Muscle of back (tissue), 11 donors: ENCODE data around the gene NLRP12. TPM values are rescaled to one million over a fixed set of nuclear protein-coding genes. Genes with fewer than 3 reads are reported as not detected.
"Not testable (repeated sequence)": the region's sequence is repeated elsewhere in the genome, so short reads cannot be mapped to it uniquely, and the experiment has no call there.

ENCODE experiments used
- DNase-seq, 3 donors: peaks; one replicate each; pipeline versions ENCODE4 v3.0.0 to v3.0.0-alpha.2; 2013
- polyA plus RNA-seq, 10 donors: library from polyadenylated mRNA; unstranded; fragments of 120-200 nt; gene quantifications; one replicate each; pipeline ENCODE4 v1.2.1, GENCODE V29; 2013; ENCODE audit not compliant: insufficient read length in 10 of 10

The NLRP12 gene
- polyA plus RNA-seq, 10 donors: 0.19 to 0.62 (median 0.29) TPM

DNA sequence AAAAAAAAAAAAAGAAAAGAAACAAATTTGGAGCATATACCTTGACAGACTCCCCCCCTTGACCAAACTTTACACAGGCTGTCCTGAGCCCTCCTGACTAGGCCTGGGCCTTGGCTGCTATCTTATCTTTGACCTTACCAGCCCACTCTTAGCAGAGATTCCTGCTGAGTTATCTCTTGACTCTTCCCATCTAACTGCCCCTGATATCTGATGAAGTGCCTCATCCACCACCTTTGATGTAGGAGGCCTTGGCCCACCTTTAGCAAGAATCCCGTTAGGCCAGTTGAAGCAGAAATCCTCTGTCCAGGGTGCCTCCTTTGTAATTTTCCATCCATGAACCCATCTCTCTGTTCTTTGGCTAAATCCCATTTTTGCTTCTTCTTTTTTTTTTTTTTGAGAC is 43.6 kb downstream of the NLRP12 start:
- no peak for DNase-seq

DNA sequence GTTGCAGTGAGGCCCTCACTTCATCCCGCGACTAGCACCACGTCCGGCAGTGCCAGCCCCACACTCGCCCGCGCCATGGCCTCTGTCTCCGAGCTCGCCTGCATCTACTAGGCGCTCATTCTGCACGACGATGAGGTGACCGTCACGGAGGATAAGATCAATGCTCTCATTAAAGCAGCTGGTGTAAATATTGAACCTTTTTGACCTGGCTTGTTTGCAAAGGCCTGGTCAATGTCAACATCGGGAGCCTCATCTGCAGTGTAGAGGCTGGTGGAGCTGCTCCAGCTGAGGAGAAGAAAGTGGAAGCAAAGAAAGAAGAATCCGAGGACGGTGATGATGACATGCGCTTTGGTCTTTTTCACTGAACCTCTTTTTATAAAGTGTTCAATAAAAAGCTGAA is 48.6 kb downstream of the NLRP12 start:
- DNase-seq: no peak

DNA sequence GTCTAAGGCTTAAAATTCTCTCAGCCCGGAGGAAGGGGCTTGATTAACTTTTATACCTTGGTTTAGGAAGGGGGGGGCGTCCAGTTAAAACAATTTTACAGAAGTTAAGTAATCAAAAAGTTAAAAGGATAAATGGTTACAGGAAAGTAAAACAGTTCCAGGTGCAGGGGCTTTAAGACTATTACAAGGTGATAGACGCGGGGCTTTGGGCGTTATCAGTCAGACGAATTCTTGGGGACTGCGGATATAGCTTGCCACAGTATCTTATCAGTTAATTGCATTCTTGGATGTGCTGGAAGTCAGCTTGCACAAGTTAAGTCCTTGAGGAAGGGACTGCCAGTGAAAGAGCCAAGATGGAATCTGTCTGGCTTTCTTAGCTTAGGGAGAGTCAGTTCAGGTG is 49.6 kb downstream of the NLRP12 start:
- not testable (repeated sequence) for DNase-seq

DNA sequence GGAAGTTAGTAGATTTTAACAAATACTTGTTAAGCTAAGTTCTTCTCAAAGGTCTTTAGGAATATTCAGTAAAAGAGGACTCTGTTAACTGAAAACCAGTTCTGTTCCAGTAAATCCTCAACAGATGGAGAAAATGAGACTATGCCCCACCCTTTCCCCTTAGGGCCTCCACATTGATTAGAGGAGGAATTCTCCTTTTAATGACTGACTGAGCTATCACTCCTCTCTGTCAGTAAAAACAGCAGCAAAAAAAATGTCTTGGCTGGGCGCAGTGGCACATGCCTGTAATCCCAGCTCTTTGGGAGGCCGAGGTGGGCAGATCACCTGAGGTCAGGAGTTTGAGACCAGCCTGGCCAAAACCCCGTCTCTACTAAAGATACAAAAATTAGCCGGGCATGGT is 50.1 kb downstream of the NLRP12 start:
- no peak for DNase-seq

DNA sequence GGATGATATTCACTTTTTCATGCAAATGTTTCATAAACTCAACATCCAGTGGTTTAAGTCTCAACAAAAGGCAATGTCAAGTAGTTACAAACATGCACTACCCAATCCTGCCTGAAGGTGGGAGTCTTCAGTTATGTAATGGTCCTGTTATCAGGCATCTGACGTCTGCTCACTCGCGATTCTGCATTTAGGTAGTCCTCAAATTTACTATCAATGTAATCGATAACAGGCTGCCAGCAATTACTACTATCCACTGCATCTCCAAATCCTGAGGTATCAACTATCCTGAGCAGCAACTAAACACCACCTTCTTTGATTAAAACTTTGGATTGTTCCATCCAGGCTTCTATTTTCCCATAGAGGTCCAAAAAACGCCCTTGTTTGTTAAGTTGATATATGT is 51.2 kb downstream of the NLRP12 start:
- DNase-seq: peak; percentile 30 to 57 (median 33)

DNA sequence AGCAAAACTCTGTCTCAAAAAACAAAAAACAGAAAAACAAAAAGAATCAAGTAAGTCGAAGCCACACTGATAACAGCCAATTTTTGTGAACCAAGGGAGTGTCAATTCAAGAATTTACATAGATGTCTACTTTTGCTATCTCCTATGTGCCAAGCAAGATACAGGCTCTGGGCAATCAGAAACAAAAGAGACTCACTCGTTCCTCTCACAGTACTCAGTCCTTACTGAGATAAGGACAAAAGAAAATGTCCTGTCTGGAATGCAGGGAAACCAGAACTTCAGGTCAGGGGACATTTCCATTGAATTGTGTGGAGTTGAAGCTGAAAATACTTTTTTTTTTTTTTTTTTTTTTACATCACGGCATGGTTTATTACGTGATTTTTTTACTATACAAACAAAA is 53.0 kb downstream of the NLRP12 start:
- no peak for DNase-seq

DNA sequence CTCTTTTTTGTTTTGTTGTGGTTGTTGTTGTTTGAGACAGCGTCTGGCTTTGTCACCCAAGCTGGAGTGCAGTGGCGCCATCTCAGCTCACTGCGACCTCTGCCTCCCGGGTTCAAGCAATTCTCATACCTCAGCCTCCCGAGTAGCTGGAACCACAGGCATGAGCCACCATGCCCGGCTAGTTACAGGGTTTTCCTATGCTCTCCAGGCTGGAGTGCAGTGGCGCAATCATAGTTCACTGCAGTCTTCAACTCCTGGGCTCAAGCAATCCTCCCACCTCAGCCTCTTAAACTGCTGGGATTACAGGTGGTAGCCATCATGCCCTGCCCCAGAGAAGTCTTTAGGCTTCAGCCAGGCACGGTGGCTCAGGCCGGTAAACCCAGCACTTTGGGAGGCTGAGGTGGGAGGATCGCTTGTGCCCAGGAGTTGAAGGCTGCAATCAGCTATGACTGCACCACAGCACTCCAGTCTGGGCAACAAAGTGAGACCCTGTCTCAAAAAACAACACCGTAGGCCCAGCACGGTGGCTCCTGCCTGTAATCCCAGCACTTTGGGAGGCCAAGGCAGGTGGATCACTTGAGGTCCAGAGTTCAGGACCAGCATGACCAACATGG is 54.3 kb downstream of the NLRP12 start:
- not testable (repeated sequence) for DNase-seq

DNA sequence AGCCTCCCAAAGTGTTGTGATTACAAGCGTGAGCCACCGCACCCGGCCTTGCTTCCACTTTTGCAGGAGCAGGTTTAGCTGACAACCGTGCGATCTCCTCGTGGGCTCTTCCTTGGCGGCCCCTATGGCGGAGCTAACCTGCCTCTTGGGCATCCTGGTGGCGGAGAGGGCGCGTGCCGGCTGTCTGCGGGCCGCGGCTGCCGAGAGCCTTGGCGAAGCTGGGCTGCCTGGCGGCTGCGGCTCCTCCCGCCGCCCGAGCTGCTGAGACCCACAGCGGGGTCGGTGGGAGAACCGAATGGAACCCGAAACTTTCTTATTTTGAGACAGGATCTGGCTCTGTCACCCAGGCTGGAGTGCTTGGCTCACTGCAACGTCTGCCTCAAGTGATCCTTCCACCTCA is 55.7 kb downstream of the NLRP12 start:
- DNase-seq: no peak

DNA sequence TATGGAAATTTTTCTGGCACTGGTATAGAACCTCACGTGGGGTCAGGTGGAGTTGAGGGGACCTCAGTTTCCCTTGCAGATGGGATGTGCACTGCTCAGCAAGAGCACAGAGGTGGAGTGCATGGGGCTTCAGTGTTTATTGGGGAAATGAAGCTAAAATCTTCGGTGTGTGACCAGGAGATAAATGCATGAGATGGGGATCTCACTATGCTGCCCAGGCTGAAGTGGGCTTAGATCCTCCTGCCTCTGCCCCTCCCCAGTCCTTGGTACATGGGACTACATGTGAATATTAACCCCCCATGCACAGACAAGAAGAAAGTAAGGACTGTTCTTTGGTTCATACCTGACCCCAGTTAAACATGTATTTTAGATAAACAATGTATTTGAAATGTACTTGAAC is 65.1 kb downstream of the NLRP12 start:
- not testable (repeated sequence) for DNase-seq

Other genes starting within 250 kb of the NLRP12 start
- gene DPRX, start 192.3 kb downstream of the NLRP12 start, polyA plus RNA-seq: under 1 TPM in 1 of 10 donors, not detected in 9; 0.59 TPM
- 100 to 1,000 TPM; 161 to 255 (median 199) TPM for gene MYADM, start 43.6 kb upstream of the NLRP12 start, polyA plus RNA-seq
- gene PRKCG, start 57.9 kb upstream of the NLRP12 start, polyA plus RNA-seq: 1 to 10 TPM in 1 of 10 donors, under 1 TPM in 8, not detected in 1; 0.11 to 1.0 (median 0.30) TPM
- gene CACNG7, start 85.0 kb upstream of the NLRP12 start, polyA plus RNA-seq: 1 to 10 TPM in 1 of 10 donors, under 1 TPM in 6, not detected in 3; 0.10 to 1.3 (median 0.20) TPM
- gene CACNG8, start 138.6 kb upstream of the NLRP12 start, polyA plus RNA-seq: 1 to 10 TPM in 1 of 10 donors, under 1 TPM in 9; 0.39 to 1.0 (median 0.55) TPM
- 10 to 100 TPM; 21.1 to 29.6 (median 22.9) TPM for gene CACNG6, start 167.3 kb upstream of the NLRP12 start, polyA plus RNA-seq
- gene VSTM1, start 239.6 kb upstream of the NLRP12 start, polyA plus RNA-seq: under 1 TPM in 2 of 10 donors, not detected in 8; 0.22 to 0.35 TPM